ENCODE data around the gene VWF.

Gene VWF

GRCh38 chr12:5944688-5945070 lies 179.8 kb downstream of the VWF start:
- peak; percentile 39 for DNase-seq

DNA sequence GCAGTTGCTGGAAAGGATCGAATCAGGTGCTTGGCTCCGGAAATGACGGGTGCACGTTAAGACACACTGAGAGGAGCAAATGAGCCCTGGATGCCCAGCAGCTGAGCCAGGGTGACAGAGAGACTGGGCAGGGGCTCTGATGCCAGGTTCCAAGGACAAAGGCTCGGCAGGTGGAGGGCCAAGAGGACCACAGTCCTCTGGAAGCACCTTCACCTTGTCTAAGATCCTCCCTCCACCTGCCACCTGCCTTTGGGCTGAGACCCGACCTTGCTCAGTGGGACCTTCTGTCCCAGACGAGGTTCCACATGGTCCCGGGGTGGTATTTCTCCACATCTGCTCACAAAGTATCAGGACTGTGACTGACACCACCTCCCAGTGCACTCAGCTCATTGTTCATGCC lies 180.4 kb downstream of the VWF start:
- DNase-seq: no peak

DNA sequence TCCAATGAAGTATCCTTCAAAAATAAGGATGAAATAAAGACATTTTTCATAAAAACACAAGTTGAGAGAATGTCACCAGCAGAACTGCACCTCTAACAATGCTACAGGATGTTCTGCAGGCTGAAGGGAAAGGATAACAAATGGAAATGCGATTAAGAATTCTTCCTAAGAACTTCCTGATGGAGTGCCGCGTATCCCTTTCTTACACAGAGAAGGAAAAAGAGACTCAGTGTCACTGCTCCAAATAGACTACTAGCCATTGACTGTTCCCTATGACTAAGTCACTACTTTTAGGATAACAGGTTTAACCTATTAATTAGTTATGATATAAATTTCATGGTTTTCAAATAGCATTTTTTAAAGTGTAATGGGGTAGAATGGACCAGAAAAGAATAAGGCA lies 182.6 kb downstream of the VWF start:
- no peak for DNase-seq

DNA sequence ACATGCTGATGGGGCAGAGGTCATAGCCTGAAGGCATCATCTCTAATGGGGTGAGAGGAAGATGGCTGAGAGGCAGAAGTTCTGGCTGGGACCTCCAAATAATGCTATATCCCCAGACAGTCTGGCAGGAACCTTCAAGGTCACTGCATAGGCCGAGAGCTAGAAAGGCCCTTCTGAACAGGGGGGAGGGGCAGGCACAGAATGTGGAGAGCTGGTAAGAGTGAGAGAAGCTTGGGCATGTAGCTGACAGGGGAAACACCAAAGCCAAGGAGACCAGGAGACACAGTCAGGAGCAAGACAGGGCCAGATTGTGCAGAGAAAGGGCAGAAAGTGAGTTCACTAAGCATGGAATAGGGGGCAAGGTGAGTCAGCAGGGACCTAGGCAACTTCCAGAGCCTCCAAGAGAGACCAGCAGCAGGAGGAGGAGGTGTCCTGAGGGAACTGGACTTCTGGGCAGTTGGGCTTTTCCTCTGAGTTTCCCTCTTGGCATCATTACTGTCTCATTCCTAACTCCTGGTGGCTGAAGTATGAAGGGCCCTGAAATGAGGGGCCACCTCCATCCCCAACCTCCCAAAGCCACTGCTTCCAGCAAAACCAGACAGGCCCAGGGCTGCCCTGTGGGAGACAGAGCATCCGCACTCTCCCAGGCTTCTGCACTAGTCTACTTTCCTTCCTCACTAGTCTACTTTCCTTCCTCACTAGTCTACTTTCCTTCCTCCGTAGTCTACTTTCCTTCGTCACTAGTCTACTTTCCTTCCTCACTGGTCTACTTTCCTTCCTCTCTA lies 196.5 kb downstream of the VWF start:
- DNase-seq: no peak

DNA sequence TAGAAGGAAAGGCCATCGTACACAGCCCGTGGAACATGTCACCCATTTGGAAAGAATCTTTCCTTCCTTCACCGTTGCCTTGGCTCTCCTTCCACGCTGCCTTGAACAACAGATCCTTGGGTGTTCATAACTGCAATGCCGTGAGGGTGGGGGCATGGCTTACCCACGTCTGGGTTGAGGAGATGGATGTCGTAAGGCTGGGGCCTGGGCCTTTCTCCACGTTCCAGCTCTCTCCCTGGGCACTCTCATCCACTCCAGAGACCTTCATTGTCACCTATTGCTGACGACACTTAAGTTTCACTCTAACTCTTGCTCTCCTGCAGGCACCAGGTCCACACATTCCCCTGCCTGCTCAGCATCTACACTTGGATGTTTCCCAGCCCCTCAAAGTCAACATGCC lies 198.8 kb downstream of the VWF start:
- DNase-seq: no peak

DNA sequence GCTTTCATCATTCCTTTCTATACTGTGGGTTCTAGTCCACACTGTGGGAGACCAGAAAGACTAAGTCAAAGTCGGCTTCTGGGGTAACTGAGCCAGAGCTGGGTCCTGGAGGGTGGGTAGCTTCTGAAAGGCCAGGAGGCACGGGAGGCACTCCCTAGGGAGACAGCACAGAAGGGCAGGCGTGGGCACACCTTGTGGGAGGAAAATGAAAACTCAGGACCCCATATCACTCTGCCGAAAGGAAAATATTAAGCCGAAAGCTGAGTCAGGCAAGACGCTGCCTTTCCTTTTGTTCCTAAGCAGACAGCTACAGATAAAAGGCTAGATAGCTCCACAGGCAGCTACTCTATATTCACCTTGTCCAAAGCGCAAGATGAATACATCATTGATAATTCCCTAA lies 200.1 kb downstream of the VWF start:
- no peak for DNase-seq

DNA sequence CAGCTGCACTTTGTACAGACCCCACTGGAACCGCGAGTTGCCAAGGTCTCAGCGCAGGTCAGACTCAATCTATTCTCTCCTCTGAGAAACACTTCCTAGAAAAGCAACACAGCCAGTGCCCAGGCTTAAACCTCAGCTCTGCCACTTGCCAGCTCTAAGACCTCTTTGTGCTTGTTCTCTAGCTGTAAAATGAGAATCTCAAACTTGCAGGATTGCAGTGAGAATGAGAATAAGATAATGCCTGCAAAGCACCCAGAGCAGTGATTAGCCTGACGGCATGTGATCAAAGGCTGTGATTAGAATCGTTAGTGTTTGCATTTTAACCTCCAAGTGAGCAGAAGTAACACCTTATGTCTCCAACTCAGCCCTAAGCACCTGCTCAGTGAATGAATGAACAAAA lies 200.7 kb downstream of the VWF start:
- DNase-seq: no peak

DNA sequence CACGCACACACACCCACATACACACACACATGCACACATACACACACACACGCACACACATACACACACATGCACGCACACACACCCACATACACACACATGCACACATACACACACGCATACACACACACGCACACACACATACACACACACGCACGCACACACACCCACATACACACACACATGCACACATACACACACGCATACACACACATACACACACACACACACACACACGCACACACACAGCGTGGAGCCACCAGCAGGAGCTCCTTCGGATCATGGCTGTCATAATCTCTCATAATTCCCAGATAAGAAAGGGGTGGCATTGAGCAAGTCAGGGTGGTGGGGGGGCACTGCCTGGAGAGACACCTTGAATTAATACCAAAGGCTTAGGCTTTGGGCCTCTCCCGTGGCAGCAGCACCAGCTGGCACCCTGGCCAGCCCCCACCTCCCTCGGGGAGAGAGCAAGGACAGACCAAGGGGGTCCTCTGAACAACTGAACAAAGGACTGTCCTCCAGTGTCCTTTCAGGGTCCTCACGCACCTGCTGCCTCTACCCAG lies 201.3 kb downstream of the VWF start:
- no peak for DNase-seq

DNA sequence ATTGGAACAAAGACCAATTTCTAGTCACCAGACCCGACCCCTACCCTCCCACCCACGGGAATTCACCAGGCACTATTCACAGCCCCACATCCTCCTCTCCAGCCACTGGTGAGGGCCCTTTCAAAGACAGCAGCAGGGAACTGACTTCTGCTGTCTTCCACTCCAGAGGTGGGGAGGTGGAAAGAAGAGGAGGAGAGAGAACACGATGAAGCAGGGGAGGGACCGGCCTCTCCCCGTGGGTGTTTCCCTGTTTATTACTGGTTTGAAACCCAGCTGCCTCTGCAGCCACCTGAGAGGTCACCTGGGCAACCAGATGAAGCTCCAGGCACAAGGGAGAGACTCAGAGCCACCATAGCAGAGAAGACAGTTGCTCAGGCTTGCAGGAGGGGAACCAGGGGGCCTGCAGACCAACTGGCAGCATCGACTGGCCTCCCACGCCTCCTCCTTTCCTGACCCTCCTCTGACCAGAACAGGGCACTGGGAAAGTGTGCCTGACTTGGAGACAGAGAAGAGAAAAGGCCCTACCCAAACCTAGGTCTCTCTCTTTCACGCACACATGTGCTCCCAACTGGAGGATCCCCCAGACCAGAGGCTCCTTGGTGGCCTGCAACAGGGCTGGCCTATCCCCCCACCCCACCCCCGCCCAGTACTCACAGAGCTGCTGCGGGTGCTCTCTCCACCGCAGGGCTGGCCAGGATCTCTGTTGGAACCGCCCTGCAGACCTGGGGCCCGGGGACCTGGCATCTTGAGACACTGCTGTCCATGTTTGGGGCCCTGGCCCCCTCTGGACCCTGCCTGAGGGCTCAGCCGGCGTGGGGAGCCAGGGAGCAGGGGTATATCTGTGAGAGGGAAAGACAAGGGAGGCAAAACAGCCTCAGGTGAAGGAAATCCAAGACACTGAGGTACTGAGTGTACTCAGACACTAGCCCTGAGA lies 202.2 kb downstream of the VWF start:
- DNase-seq: no peak

- DNase-seq: no peak
Observed at GRCh38 chr12:5921027-5921909, 203.2 kb downstream of the VWF start.

GRCh38 chr12:5916785-5917290 lies 207.6 kb downstream of the VWF start:
- DNase-seq: no peak

GRCh38 chr12:5915511-5915910 lies 209.0 kb downstream of the VWF start:
- no peak for DNase-seq

DNA sequence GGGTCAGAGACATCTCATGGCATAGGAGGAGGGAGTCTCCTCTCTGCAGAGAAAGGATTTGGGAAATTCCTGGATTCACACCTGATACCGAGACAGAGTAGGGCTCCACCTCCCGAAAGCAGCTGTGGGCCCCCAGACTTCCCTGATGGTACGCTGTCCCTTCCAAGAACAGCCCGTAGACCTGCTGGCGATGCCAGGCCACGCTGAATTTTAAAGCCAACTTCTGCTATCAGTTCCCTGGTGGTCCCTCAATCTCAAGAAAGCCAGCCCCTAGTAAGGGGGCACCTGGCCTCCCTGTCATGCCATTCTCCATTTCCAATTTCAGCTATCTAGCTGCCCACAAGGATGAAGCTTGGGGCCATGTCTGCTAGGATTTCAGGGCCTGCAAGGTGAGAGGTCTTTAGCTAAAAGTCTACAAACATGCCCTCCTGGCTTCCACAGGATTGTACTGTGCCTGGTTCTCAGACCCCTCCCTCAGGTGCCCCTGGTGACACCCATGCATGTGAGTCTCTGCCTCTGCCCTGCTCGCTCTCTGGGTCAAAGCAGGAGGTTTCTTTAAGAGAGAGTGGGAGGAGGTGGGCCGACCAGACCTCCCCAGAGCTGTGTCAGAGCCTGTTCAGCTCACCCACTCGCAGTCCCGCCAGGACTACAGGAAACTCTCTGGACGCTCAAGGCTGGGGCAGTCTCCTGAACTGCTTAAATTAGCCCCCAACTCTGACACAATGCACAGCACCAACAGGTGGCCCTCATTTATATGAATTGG lies 209.9 kb downstream of the VWF start:
- no peak for DNase-seq

GRCh38 chr12:5913387-5913786 lies 211.1 kb downstream of the VWF start:
- DNase-seq: no peak

DNA sequence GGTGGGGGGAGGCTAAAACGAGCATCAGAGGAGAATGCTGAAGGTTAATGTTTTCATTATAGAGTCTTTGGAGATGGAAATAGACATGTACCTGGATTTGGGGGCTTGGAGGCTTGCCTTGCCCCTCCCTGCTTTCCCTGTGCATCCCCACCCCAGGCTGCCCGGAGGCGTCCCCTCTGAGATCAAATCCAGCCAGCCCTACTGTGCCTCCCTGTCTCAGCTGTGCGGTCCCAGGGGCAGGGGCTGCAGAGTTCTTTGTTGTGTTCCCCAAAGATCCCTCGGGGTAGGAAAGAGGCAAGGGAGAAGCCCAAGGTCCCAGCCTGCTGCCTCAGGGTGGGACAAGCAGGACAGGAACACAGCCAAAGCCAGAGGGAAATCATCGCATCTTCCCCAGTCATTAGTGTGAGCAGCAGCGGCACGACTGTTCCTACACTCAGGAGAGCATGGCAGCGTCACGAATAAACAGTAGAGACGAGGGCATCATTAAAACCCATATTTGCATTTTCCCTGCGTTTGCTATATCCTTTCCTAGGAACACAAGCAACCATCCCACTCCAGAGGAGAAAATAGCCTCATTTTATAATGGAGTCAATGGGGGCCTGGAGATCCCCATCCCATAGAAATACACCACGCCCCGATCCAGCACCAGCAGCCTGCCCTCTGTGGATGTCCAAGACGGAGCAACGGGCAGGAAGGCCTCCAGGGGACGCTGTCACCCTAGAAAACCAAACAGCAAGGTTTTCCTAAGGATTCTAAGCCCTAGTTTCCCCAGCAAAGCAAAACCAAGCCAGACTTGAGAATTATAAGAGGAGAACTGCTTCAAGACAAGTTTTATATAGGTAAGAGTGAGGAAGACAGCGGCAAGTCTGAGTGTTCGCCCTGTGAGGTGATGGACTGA lies 211.8 kb downstream of the VWF start:
- DNase-seq: no peak

GRCh38 chr12:5912011-5912410 lies 212.5 kb downstream of the VWF start:
- no peak for DNase-seq

DNA sequence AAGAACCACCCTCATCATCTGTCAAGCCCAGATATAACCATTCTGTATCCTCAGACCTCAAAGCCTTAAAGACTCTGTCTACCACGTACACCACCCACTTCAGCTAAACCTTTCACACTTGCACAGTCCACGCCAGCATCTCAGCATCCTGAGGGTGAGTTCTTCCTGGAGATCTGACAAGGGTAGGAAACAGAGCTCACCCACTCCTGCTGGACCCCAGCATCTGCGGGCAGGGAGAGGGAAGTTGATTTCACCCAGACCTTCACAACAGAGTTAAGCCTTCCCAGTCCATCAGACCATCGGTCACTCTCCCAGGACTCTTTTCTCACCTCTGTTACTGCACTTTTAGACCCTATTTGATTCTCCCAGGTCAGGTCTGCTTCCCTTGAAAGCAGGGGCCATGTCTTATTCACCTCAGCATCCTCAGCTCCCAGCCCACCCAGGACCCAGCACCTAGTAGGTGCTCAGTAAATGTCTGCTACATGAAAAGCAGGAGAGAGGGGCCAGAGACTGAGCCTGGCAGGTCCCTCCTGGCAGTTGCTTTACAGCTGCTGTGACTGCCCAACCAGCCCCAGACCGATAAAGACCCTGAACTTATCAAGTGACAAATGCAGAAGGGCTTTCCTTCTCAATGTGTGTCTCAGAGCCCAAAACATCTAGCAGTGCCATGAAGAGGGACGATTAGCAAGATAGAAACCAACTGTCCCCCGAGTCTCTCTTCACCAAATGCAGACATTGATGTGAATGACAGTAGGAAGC lies 213.5 kb downstream of the VWF start:
- no peak for DNase-seq

DNA sequence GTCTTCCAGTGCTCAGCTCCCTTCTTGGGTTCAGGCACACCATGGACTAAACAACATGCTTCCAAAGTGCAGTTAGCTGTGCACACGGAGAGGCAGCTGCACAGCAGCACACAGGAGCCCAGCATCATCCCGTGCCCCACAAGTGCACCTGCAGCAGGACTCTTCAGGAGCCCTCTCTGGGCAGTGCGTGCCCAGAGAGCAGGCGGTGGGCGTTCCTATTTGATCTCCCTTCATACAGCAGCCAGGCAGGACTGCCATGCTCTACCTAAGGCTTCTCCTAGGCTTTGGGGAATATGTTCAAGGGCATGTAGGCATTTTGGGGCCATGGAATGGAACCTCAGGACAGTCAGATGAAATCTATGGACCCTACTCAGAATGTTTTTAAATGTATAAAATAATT lies 214.9 kb downstream of the VWF start:
- DNase-seq: no peak

- DNase-seq: no peak
Observed at GRCh38 chr12:5908251-5908650, 216.2 kb downstream of the VWF start.

DNA sequence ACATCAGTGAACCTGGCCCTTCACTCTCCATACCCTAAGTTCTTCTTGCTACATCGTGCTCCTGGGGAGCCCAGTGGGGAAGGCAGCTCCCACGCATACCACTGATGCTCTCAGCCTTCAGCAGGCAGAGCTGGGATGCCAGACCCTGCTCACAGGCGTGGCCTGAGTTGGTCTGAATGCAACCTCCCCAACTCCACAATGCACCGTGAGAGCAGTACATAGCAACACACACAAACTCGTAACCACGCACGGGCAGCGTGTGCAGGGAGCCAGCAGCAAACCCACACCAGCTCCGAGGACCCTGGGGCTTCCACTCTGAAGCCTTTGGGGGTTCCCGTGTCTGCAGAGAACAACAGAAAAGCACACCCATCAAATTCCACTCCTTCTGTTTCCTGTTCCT lies 216.7 kb downstream of the VWF start:
- DNase-seq: no peak

Measured in DMS79 (cell line).